ENCODE results near the gene PGBD5. TPM values are rescaled to one million over a fixed set of nuclear protein-coding genes. Genes with fewer than 3 reads are reported as not detected.
A peak's percentile ranks its signal among the peaks of the same experiment; 100 is the strongest.

Gene PGBD5
- total RNA-seq, 1 donor from 2014 or later = 16.1 TPM

DNA sequence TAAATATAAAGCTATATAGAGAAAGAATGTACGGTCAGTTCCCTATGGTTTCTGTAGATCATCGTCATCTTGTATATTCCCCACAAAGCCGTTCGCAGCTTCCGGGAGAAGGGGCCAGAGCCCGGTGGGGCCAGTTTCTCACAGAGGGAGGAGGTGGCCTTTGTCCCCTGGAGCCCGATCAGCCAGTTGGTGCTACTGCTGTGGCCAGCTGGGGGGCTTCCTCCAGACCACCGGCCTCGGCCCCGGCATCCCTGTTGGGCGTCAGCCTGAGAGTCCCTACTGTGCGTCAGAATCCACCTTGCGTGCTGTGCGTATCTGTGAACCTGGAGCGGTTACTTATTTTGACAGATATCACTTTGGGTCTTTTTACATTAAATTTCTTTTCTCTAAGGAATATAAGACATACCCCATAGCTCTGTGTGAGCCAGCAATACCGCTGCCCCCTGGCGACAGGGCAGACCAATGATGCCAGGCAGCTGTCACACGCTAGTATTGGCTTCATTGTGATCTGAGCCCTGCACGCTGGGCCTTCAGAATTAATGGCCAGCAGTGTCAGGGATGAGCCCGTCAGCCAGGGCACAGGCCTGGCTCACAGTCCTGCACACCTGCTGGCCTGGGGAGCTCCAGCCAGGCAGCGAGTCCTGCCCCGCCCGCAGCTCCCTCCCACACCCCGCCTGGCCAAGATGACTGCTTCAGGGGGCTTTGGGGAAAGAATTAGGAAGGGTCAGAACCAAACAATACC is 145.9 kb downstream of the PGBD5 start:
- intact Hi-C loops (cut with micrococcal nuclease) = no loop called here
- no peak for DNase-seq
- no peak for ATAC-seq

GRCh38 chr1:230279583-230279945 is 146.6 kb downstream of the PGBD5 start:
- DNase-seq (no peak), ATAC-seq (no peak)
- intact Hi-C loops (cut with micrococcal nuclease) = no loop called here

DNA sequence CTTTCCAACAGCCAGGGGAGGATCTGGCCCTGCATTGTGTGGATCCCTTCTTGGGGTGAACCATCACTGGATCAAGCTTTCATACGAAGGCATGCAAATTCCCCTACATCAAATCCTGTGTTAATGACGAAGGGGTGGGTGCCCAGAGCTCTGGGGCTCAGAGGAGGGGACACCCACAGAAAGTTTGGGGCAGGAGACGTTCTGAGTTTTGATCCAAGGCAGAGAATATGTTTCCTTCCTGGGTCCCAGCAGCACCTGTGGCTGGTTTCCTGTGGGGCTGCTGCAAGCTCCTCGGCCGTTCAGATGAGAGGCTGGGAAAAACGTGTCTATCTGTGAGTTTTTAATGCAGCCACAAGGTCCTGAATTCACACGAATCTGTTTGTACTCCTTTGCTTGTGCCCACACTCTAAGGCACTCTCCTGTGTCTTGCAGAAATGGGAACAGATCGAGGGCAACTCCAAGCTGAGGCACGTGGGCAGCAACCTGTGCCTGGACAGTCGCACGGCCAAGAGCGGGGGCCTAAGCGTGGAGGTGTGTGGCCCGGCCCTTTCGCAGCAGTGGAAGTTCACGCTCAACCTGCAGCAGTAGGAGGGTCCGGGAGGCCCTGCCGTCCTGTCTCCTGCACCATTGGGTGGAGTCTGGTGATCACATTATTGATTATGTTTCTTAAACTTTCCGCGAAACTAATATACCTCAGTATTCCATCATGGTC is 147.1 kb downstream of the PGBD5 start:
- intact Hi-C loops (cut with micrococcal nuclease) = no loop called here
- DNase-seq (no peak), ATAC-seq (no peak)

DNA sequence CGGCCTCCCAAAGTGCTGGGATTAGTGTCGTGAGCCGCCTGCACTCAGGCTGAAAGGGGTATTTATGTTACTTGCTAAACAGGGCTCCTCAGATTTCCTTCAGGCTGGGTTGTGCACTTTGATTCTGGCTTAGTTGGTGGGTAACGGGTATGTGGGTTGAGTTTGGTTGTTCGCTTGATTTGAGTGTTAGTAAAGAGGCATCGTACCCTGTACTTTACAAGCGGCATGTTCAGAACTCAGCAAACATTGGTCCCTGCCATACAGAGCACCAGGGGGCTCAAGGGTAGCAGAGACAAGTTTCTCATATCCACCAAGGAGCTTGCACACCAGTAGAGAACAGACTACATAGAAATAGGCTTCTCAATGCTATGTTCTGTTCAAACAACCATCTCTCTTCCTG is 147.8 kb downstream of the PGBD5 start:
- DNase-seq = no peak
- intact Hi-C loops (cut with micrococcal nuclease) = no loop called here

DNA sequence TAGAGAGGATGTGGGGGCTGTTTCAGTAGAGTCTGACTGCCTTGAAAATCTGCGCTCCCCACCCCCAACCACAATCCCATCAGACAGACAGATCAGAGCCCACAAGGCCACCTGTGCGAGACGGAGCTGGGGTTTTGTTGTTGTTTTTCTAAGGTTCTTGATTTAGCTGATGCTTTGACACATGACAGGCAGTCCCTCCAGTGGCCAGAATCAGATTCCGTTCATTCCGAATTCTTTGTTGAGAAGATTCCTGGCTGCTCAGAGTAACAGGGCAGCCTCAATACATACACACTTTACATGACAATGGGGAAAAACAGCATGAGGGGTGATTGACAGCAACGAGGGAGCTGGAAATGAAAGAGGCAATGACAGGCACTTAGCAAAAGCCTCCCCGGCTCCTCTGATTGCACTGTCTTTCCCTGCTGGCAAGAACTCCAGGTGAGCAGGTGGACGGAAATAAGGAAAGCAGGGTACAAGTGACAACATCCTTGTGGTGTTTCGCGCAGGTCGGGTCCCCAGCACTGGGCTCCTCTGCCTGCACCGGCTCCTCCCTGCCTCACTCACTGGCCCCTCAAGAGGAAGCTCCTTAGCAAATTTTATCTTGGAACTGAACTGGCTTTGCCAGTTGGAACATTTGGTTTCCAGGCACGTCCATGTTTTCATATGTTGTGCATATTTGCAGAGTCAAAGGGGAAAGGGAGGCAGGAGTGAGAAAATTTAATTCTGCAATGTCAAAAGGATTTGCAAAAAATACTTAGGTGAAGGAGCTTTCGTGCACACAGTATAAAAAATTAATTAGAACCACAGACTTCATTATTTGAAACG is 148.7 kb downstream of the PGBD5 start:
- ATAC-seq = no peak
- intact Hi-C loops (cut with micrococcal nuclease) = no loop called here
- no peak for DNase-seq

More for the DNA sequence above, 147.8 kb downstream of the PGBD5 start:
- ATAC-seq = no peak

DNA sequence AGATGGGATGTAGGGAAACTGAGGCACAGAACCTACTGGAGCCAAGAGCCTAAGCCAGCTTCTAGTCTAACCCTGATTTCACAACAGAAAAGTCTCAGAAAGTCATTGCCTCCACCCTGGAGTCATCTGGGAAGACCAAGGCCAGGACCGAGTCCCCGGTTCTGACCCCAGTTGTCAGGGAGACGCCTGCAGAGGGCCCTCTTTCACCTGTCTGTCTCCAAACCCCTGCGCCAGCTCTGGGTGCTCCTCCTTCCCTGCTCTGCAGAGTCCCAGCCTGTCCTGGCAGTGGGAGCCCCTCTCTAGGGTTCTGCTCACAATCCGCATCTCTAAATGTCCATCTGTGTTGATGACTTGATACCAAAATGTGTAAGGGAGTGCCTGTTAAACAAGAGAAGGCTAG is 149.7 kb downstream of the PGBD5 start:
- no peak for DNase-seq
- intact Hi-C loops (cut with micrococcal nuclease) = no loop called here

GRCh38 chr1:230274254-230274653 is 151.9 kb downstream of the PGBD5 start:
- intact Hi-C loops (cut with micrococcal nuclease) = no loop called here
- ATAC-seq (no peak), DNase-seq (no peak)

More for the DNA sequence above, 149.7 kb downstream of the PGBD5 start:
- no peak for ATAC-seq

DNA sequence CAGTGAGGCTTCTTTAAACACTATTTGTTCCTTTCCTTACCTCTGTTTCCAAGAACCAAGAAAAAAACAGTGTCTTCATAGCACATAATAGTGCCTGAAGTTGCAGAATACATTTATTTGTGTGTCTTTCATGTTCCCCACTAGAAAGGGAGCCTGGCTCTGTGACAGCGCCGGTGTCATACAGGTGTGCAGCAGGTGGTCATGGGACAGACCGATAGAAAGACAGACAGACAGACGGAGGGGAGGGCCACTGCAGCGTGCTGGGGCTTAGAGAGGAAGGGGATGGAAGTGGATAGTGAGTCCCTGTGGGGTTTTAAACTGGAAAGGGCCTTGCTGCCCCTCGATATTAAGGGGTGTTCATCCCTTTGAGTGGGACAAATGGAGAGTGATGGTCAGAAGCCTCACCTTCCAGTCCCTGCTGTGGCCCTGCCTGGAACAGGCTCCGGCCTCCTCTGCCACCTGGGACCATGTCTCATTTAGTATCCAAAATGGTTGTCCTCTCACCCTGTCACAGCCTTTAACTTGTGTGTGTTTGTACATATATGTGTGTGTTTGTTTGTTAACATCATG is 152.9 kb downstream of the PGBD5 start:
- intact Hi-C loops (cut with micrococcal nuclease) = no loop called here
- ATAC-seq (no peak), DNase-seq (no peak)

DNA sequence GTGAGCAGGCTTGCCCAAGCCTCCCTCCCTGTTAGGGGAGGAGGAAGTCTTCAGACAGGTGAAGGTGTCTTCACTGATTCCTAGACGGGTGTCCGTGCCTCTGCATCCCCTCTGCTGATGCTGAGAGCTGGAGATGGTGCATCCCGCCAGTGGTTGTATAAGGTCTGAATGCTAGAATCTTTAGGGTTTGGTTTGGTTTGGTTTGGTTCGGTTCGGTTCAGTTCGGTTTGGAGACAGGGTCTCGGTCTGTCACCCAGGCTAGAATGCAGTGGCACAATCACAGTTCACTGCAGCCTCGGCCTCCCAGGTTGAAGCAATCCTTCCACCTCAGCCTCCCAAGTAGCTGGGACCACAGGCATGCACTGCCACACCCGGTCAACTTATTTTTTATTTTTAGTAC is 153.6 kb downstream of the PGBD5 start:
- no peak for DNase-seq
- intact Hi-C loops (cut with micrococcal nuclease) = no loop called here
- no peak for ATAC-seq

- DNase-seq (no peak), ATAC-seq (no peak)
- intact Hi-C loops (cut with micrococcal nuclease) = no loop called here
Measured at GRCh38 chr1:230271300-230272035, 154.7 kb downstream of the PGBD5 start.

DNA sequence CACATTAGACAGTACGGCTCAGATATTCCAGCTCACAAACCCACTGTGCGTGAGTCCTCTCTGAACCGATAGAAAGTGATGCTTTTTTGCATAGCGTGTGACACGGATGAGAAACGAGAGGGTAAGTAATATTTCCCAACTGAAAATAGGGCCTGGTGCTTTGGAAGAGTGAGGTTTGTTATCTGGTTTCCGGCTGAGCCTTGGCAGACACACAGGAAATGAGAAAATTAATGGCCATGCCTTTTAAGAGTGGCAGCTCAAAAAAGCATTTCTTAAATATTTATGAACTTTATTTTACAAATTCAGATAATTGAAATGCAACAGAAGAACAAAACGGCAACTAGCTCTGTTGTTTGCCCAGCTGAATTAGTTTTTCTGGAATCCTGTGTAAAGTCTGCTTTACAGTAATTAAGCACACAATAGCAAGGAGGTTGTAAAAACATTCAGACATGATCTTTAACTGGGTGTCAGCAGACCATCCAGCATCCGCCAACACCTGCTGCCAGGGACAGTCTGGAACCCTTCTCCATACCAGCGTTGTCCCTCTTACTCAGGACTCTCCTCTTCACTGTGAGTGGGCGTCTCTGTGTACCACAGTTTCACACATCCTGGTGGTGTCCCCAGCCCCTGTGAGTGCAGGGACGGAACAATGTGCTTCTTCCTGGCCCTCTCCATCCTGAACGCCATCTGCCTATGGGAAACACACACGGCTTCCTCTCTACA is 155.4 kb downstream of the PGBD5 start:
- no peak for DNase-seq
- ATAC-seq = peak; percentile 51
- intact Hi-C loops (cut with micrococcal nuclease) = no loop called here

DNA sequence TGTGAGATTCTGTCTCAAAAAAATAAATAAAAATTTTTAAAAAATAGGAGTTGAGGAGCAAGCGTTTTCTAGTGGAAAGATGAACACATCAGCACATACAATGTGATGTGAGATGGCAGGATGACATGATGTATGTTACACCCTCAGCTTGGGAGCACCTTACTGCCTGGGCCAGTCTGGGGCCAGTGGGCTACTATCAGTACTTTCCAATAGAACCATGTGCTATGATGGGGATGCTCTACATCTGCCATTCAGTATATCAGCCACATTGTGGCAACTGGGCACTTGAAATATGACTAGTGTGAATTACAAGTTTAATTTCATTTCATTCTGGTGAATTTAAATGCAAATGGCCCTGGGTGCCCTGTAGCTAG is 156.0 kb downstream of the PGBD5 start:
- no peak for ATAC-seq
- intact Hi-C loops (cut with micrococcal nuclease) = no loop called here
- no peak for DNase-seq

DNA sequence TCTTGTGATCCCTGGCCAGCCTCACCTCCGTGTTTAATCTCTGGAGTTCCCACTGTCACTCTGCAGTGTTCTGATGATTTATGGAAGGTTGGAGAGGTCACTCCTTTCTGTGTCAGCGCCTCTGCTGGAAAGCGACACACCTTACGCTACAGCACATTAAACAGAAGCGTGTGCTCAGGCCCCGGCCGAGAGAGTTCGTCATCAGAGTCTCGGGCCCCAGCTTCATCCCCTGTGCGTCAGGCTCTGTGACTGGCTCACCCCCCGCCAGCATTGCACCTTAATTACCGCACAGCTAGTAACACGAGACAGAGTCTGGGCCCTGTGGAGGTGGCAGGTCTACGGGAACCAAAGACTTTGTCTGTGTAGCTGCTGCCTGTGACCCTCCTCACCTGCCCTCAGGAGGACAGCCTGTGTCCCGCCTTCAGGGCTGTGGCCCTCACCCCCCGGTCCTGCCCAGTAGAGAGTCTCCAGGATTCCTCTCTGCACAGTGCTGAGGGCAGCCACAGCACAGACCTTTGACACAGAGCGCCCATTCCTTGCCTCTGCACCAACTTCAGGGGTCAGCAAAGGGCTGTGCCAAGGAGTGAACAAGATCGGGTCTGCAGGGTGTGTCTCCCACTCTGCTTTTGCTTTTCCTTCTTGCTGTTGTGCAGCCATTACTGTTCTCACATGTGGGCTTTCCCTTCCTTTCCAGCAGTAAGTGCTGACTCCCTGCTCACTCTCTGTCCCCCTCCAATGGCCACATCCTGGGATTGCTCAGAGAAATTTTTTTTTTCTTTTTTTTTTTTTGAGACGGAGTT is 157.6 kb downstream of the PGBD5 start:
- DNase-seq (no peak), ATAC-seq (peak; percentile 75)
- intact Hi-C loops (cut with micrococcal nuclease) = no loop called here

- ATAC-seq (no peak), DNase-seq (no peak)
- intact Hi-C loops (cut with micrococcal nuclease) = no loop called here
Measured at GRCh38 chr1:230267338-230268065, 158.6 kb downstream of the PGBD5 start.

DNA sequence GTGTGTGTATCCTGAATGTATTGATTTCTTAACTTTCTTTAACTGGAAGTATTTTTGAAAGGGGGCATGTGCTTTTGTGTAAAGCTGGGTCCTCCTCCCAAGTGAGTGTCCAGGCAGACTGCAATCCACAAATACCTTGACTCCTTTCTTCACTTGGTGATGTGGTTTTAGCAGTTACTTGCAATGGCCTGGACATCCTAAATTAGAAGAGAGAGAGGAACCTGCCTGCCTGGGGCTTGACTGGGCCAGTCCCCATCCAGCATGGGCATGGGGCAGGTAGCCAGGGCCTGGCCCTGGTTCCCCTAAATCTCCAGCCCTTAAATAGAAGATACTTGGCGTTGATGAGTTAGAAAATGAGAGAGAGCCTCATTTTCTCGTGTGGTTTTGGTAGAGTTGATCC is 159.7 kb downstream of the PGBD5 start:
- DNase-seq (no peak), ATAC-seq (no peak)
- intact Hi-C loops (cut with micrococcal nuclease) = no loop called here

DNA sequence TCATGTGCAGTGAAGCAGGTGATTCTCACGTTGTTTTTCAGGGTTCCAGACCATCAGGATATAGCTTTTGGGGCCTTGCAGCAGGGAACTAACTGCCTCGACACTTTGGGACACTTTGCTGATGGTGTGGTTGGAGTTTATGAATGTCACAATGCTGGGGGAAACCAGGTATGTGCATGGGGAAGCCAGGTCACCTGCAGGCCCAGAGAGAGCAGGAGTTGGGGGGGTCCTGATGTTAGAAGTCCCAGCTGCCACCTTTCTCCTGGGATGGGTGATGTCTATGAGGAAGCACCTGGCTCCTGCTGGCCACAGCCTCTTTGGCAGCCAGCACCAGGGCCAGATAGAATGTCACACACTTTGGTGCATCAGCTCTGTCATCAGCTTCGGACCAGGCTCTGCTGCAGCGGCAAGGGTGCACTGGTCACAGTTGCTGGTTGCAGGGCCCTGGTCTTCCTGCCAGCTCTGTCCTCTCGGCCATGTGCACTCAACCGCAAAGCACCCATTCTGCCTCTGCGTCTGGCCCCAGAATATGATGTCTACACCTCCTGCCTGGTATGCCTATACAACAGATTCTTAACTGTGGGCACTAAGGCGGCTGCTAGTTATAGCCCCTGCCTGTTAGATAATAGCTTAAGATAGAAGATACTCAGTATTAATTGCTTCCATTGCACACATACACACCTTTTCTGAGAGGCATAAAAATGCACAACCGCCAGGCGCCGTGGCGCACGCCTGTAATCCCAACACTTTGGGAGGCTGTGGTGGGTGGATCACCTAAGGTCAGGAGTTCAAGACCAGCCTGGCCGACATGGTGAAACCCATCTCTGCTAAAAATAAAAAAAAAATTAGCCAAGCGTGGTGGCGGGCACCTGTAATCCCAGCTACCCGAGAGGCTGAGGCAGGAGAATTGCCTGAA is 160.7 kb downstream of the PGBD5 start:
- intact Hi-C loops (cut with micrococcal nuclease) = no loop called here
- no peak for DNase-seq
- no peak for ATAC-seq

Data from left ventricle myocardium superior (tissue), 1 donor.